Prostate gland (tissue), 2 donors: ENCODE measurements around the gene KPNA4. TPM values are rescaled to one million over a fixed set of nuclear protein-coding genes. Genes with fewer than 3 reads are reported as not detected.

Experiments used
- DNase-seq: peaks from one replicate; pipeline ENCODE4 v3.0.0-alpha.2; 2019; ENCODE audit warnings: low spot score
- H3K27ac ChIP-seq, 2 donors: fragments of 200-600 bp; sonication (generic); 2 replicates each; pipeline ENCODE4 v1.5.1; 2017 to 2019
- H3K27me3 ChIP-seq: fragments of 200-600 bp; sonication (generic); replicated peaks from 2 replicates; pipeline ENCODE4 v1.5.1; 2019; ENCODE audit not compliant: insufficient read depth
- H3K36me3 ChIP-seq, 2 donors: fragments of 200-600 bp; sonication (generic); 1 replicate in 1 of 2; 2 replicates in 1 of 2; pipeline versions ENCODE4 v1.5.1 to v1.8.1; 2017 to 2019
- H3K4me1 ChIP-seq: fragments of 200-600 bp; sonication (generic); replicated peaks from 2 replicates; pipeline ENCODE4 v1.5.1; 2019
- H3K4me3 ChIP-seq, 2 donors: fragments of 200-600 bp; sonication (generic); 2 replicates each; pipeline ENCODE4 v1.5.1; 2017 to 2019
- H3K9me3 ChIP-seq: fragments of 200-600 bp; sonication (generic); 2 replicates; pipeline ENCODE4 v1.5.1; 2017
- POLR2A ChIP-seq: fragments of 450-650 bp; IDR thresholded peaks from one replicate; pipeline ENCODE4 v1.6.1; 2016; ENCODE audit warnings: antibody characterized with exemption, mild to moderate bottlenecking
- POLR2AphosphoS5 ChIP-seq: sonication (generic); formaldehyde crosslinking; IDR thresholded peaks from one replicate; pipeline ENCODE4 v1.6.1; 2017; ENCODE audit warnings: antibody characterized with exemption
- WGBS: methylation state at CpG from one replicate; pipeline ENCODE4 v1.1.5; 2018; 5-methylcytosine and 5-hydroxymethylcytosine counted together
- intact Hi-C: fragments of 100-400 bp; cut with DNase I; formaldehyde crosslinking; loops from one replicate; pipeline ENCODE4 v1.14.2; 2022
- total RNA-seq, 2 donors: library from RNA; depleted of rRNA; stranded (reverse); fragments of >200 nt; gene quantifications; one replicate each; pipeline ENCODE4 v1.1.0, GENCODE V29; 2016
- TF ChIP-seq, protein P1 (sequence below), 4 experiments: fragments of 200-600 bp in 2 of 4; fragments of 450-650 bp in 2 of 4; sonication (generic) in 2 of 4; IDR thresholded peaks; 1 replicate in 3 of 4; 2 replicates in 1 of 4; pipeline ENCODE4 v1.5.1; 2016 to 2019; ENCODE audit warnings: antibody characterized with exemption in 4 of 4, mild to moderate bottlenecking in 2 of 4, moderate library complexity in 2 of 4

KPNA4 gene
- total RNA-seq, 2 donors from 2014 or later, result 19.5 to 29.2 TPM

DNA sequence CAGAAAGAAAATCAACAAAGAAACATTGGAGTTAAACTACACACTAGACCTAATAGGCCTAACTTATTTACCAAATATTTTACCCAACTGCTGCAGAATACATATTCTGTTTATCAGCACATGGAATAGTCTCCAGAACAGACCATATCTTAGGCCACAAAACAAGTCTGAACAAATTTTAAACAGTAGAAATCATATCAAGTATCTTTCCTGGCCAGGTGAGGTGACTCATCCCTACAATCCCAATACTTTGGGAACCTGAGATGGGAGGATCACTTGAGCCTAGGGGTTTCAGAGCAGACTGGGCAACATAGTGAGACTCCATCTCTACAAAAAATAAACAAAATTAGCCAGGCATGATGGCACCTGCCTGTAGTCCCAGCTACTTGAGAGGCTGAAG is 18.1 kb upstream of the KPNA4 start:
- Histone ChIP-seq H3K4me3 (no peak overlapping the region), H3K36me3 (no peaks in the 10 kb centered on the region), H3K4me1 (no peaks in the 10 kb centered on the region), H3K27me3 (no peaks in the 10 kb centered on the region), H3K27ac (no peak overlapping the region), H3K9me3 (no peaks in the 10 kb centered on the region)
- no peak for TF ChIP-seq POLR2A
- TF ChIP-seq, protein P1, sequence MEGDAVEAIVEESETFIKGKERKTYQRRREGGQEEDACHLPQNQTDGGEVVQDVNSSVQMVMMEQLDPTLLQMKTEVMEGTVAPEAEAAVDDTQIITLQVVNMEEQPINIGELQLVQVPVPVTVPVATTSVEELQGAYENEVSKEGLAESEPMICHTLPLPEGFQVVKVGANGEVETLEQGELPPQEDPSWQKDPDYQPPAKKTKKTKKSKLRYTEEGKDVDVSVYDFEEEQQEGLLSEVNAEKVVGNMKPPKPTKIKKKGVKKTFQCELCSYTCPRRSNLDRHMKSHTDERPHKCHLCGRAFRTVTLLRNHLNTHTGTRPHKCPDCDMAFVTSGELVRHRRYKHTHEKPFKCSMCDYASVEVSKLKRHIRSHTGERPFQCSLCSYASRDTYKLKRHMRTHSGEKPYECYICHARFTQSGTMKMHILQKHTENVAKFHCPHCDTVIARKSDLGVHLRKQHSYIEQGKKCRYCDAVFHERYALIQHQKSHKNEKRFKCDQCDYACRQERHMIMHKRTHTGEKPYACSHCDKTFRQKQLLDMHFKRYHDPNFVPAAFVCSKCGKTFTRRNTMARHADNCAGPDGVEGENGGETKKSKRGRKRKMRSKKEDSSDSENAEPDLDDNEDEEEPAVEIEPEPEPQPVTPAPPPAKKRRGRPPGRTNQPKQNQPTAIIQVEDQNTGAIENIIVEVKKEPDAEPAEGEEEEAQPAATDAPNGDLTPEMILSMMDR (IDR thresholded peaks at IDR 0.05), result no peak
- no peak for TF ChIP-seq POLR2AphosphoS5
- DNase-seq, result no peak
- intact Hi-C loops, result no loop called here

DNA sequence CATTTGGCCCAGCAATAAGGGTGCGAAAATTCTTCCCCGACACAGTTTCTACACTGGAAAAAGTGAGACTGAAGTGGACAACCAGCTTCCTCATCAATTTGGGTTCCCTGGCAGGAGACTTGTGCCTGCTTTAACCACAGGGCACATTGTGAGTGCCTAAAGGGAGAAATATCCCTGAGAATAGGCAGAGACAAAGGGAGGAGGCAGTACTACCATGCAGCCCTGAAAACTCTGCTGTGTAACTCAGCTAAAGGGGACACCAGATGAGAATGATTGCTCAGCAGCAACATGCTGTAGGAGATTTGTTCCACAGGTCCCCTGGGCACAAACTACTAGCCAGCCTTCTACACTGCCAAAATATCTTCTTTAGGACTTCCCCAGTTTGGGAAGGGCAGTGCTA is 15.6 kb upstream of the KPNA4 start:
- Histone ChIP-seq H3K4me3 (no peak overlapping the region), H3K27ac (no peak overlapping the region), H3K4me1 (no peaks in the 10 kb centered on the region), H3K36me3 (no peaks in the 10 kb centered on the region), H3K27me3 (no peaks in the 10 kb centered on the region), H3K9me3 (no peaks in the 10 kb centered on the region)
- TF ChIP-seq, protein P1 (IDR thresholded peaks at IDR 0.05), result no peak
- TF ChIP-seq POLR2AphosphoS5 (no peak), POLR2A (no peak)
- 98% methylated on average over 2 of the region's 2 CpGs for WGBS
- intact Hi-C loops, result no loop called here
- DNase-seq, result no peak

DNA sequence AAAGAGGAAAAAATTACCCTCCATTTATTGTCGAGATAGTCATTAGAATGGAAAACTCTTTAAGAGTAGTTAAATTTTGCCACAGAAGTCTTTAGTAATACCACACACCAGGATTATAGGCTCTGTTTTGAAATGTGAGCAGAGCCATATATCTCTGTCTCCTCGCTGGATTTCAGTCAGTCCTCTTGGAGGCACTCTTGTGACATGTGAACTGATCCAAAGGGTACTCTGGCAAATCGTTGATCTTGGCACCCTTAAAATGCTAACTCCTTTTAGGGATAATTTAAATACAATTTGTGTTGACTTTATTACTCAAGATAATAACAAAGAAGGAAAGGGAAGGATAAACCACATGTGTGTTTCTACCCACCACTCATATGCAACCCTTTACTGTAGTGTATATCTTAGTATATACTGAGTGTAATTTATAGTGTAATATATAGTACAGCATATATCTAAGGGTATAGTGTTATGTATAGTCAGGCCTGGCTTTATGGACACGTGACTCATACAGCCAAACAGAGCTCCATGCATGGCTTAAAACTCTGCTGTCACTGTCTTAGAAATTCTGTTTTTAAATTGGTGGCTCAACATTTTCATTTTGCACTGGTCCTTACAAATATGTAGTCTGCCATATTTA is 12.3 kb upstream of the KPNA4 start:
- 45% methylated on average over 4 of the region's 4 CpGs for WGBS
- H3K27me3 ChIP-seq, result no peaks in the 10 kb centered on the region
- no peak overlapping the region for H3K27ac ChIP-seq
- no peak for TF ChIP-seq POLR2A
- TF ChIP-seq, protein P1 (IDR thresholded peaks at IDR 0.05), result no peak
- no peak overlapping the region for H3K4me3 ChIP-seq
- intact Hi-C loops, result no loop called here
- H3K9me3 ChIP-seq, result no peaks in the 10 kb centered on the region
- no peak for DNase-seq
- H3K36me3 ChIP-seq, result no peaks in the 10 kb centered on the region
- no peaks in the 10 kb centered on the region for H3K4me1 ChIP-seq

DNA sequence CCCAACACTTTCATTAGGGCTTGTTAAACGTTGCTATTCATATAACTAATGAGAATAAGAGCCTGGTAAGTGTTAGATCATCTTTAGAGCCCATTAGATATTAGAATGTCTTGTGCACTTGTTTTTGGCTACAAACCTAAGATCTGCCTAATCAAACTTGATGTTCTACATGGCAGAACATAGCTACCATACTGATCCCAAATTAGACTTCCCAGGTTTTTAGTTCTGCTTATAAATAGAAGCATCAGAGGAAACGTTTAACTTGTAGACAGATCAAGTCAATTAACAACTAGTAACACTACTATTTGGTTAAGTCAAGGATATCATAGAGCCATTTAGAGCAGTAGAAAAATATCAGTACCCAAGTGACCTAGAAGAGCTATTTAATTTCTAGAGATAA is 11.7 kb upstream of the KPNA4 start:
- intact Hi-C loops, result no loop called here
- H3K36me3 ChIP-seq, result no peaks in the 10 kb centered on the region
- no peaks in the 10 kb centered on the region for H3K9me3 ChIP-seq
- no peak for DNase-seq
- no peak overlapping the region for H3K4me3 ChIP-seq
- TF ChIP-seq, protein P1 (IDR thresholded peaks at IDR 0.05), result no peak
- TF ChIP-seq POLR2AphosphoS5 (no peak), POLR2A (no peak)
- H3K27me3 ChIP-seq, result no peaks in the 10 kb centered on the region
- WGBS, result 32% methylated on average over 2 of the region's 2 CpGs
- H3K4me1 ChIP-seq, result no peaks in the 10 kb centered on the region
- no peak overlapping the region for H3K27ac ChIP-seq

DNA sequence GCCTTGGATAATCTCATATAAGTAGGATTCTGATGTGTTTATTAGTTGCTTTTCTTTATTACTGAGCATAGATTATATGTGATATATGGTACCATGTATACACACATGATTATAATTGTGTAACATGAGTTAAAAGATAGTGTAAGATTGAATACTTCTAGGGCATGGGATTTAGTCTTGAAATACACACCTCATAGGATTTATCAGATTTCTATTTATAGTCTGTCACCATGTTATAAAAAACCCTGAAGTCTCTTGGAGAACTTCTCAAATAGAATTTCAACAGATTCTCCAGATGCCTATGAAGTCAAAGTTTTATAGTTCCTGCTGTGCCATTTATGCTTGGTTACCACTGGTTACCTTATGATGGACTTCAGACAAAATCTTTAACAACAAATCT is 11.2 kb upstream of the KPNA4 start:
- intact Hi-C loops, result no loop called here
- Histone ChIP-seq H3K4me1 (no peaks in the 10 kb centered on the region), H3K27ac (no peak overlapping the region), H3K4me3 (no peak overlapping the region), H3K9me3 (no peaks in the 10 kb centered on the region), H3K36me3 (no peaks in the 10 kb centered on the region), H3K27me3 (no peaks in the 10 kb centered on the region)
- no peak for TF ChIP-seq POLR2A
- TF ChIP-seq, protein P1 (IDR thresholded peaks at IDR 0.05), result no peak
- no peak for TF ChIP-seq POLR2AphosphoS5
- DNase-seq, result no peak
